ENCODE measurements around the gene MSH5.
"Not testable (repeated sequence)": the region's sequence is repeated elsewhere in the genome, so short reads cannot be mapped to it uniquely, and the experiment has no call there.

DNA sequence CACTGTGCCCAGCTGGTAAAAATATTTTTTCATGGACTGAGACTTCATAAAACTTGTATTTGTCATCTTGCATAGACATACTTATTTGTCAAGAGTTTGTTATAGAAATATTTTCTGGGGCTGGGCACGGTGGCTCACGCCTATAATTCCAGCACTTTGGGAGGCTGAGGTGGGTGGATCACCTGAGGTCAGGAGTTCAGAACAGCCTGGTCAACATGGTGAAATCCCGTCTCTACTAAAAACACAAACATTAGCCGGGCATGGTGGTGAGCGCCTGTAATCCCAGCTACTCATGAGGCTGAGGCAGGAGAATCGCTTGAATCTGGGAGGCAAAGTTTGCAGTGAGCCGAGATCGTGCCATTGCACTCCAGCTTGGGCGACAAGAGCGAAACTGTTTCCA, 68.8 kb downstream of the MSH5 start:
- not testable (repeated sequence) for TF ChIP-seq EZH2phosphoT487 (IDR thresholded peaks at IDR 0.05; ENCODE audit: low read depth); CTCF (IDR thresholded peaks at IDR 0.05; ENCODE audit: low read depth, low read length)

Data from OCI-LY3 (cell line).